Cardiac septum (tissue), 1 donor: ENCODE data around the gene WIPF1. TPM values are rescaled to one million over a fixed set of nuclear protein-coding genes. Genes with fewer than 3 reads are reported as not detected.

Source experiments
- DNase-seq: peaks from one replicate; pipeline ENCODE4 v3.0.0-alpha.2; 2020; ENCODE audit warnings: low spot score
- intact Hi-C: fragments of 100-400 bp; cut with DNase I; formaldehyde crosslinking; loops from one replicate; pipeline ENCODE4 v1.14.0; 2022
- long read RNA-seq: library from polyadenylated mRNA; unstranded; transcript quantifications from one replicate; pipeline ENCODE4 v2.0.0, GENCODE V29; 2021
- total RNA-seq: library from RNA; stranded (reverse); fragmentation: NEBNext Ultra II Directional; extraction: Animal tissue kit (Norgen Biotek cat#: 25700); gene quantifications from one replicate; pipeline ENCODE4 v1.2.1, GENCODE V29; 2021
- donor health status: DM: no; HTN: no; CAD: no.

Gene WIPF1
- total RNA-seq, result 20.9 TPM
- long read RNA-seq, partial matches to known transcripts, result 3 of 10 reads
- long read RNA-seq, other reads (novel, unspliced or antisense), result 6 of 10 reads

DNA sequence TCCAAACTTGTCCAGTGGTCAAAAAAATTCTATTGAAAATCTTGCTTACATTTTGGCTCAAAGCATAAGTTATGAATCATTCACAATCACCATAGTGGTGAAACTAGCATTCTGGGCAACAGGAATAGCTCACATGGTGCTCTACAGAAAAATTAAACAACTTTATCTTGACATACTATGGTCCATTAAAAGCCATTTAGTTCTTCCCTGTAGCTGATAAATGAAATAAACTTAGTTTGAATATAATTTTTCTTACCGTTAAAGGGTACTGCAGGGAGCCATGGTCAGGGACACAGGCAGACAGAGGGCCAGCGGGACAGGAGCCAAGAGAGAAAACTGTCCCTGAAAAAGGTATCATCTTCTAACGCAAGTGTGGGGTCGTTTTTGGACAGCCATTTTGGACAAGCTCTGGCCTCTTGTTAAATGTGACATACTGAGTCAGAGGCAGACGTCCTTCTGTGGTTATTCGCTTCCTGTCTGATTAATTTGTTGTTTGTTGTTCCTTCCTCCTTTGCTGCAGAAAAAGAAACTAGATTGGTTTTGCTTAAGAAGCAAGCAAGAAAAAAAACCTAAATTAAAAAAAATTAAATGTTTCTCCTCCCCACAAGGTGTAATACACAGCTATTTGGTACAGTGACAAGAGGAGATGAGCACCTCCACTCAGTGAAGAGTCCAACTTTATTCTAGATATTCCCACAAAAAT is at the start of gene WIPF1:
WIPF1 (minus strand) TSS at position 460 of the 703 bp plus-strand sequence. CDS start 12,231 bp downstream, outside the sequence.
- intact Hi-C loops, result no loop called here
- DNase-seq, result no peak

- intact Hi-C loops, result no loop called here
- no peak for DNase-seq
These were observed 47.7 kb upstream of the WIPF1 start for GRCh38 chr2:174645296-174645695.

DNA sequence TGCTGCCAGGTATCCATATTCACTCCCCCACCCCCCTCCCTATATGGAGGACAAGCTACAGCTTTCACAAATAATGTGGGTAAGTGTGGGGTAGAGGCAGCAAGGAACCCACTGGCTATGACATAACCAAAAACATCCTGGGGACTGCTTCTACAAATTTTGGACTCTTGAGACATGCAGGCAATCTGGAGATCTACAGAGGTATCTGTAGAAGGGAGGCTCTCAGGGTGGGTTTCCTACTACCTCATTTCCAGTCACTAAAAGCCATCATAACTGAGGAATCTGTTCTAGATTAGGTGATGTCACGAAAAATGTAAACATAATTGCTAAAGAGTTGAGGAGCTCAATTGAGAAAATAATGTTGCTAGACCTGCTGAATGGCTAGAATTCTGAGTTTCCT is 46.8 kb upstream of the WIPF1 start:
- intact Hi-C loops, result no loop called here
- no peak for DNase-seq

DNA sequence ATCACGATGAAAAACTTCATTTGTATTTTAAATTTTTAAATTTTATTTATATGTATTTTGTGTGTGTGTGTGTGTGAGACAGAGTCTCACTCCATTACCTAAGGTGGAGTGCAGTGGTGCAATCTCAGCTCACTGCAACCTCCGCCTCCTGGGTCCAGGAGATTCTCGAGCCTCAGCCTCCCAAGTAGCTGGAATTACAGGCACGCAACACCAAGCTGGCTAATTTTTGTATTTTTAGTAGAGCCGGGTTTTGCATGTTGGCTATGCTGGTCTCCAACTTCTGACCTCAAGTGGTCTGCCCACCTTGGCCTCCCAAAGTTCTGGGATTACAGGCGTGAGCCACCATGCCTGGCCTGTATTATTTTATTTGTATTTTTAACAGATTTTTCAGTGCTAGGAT is 45.8 kb upstream of the WIPF1 start:
- intact Hi-C loops, result no loop called here
- no peak for DNase-seq

DNA sequence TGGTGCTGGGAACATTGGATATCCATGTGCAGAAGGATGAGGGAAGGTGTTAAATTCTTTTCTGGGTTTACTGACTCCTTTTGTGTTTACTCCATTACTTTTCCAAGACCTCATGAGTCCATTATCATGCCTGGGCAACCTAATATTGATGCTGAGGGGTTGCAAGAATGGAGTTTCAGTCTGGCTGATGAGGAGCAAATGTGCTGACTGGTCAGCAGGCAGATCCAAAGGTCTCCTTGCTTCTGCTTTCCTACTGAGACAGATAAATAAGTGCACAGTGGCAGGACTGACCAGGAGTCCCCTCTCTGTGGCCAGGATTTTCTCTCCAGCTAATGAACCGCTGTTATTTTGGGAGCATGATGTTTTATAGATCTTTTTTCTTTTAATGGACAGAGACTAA is 43.6 kb upstream of the WIPF1 start:
- intact Hi-C loops, result no loop called here
- DNase-seq, result no peak

DNA sequence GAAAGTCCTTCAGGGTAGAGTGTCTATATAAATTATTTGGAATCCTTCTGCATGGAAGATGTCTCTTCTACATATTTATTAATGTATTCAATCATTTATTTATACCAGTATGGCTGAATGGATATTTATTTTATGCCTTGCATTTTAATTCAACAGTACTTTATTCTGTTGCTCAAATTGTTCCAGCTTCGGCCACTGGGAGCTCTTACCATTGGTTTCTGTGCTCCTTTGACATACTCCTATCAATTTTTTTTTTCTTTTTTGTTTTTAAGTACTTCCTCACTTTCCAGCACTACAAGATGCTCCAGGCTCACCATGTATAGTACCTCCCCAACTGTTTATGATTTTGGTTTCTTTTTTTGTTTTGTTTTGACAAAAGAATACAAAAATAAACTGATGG is 39.4 kb upstream of the WIPF1 start:
- DNase-seq, result no peak
- intact Hi-C loops, result no loop called here

DNA sequence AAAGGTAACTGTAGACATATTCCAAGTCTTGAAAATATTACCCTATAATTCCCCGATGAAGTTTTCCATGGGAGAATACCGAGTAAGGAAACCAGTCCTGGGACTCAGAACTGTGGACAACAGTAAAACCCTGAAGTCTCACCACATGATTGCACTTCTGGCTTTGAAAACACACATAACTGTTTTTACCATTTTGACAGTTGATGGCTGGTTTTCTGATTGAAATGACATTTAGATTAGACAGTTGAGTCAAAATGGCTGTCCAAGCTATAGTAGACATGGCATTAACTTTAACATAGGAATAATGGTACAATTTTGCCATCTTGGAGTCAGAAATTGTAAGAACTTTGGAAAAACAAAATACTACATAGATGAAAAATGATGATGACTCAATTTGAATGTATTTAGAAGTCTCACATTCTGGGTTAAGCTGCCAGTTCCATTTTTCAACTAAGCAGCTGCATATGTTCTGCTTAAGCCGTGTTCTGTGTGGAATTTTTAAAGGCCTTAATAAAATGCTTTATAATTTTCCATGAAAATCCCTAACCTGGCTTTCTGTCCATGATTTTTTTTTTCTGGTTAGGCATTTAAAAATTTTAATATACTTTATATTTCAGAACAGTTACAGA is 38.3 kb upstream of the WIPF1 start:
- no peak for DNase-seq
- intact Hi-C loops, result no loop called here

GRCh38 chr2:174635015-174635593 is 37.5 kb upstream of the WIPF1 start:
- intact Hi-C loops, result no loop called here
- DNase-seq, result no peak

DNA sequence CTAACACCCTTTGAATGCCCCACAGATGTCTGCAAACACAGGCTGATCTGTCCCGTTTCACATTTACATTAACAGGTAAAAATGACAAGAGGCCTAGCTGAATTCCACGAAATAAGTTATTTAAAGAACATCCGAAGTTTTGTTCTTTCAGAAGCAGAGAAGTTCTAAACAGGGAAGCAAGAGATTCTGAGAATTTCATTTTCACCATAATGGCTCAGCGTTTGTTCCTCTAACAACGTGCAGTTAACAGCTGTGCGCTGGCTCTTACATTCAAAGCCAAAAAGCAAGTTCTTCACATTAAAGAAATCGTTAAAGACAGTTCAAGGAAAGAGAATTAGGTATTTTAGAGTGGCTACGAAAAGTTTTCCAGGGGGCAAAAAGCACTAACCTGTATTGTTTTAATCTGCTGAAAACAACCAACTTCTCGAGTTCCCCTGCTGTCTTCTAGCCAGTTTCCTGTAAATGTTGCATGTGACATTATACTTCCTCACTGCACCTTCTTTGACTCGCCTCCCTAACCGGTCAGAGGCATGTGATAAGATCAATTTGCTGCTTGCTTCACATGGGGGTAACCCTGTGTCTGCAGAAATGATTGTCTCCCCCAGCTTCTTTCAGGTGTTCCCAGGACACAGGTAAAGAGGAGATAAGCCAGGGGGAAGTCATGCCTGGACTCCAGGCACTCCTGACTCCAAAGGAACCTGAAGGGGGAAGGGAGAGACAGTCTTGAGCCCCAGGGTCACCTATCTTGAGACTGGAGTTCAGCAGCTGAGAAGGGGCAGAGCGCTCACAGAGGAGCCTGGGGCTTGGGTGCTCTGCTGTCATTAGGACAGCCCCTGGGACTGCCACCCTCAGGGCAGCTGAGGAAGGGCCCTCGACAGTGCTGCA is 36.8 kb upstream of the WIPF1 start:
- intact Hi-C loops, result loop anchor here (5.0 kb wide), 1 partner anchor 48 kb away; no protein-coding TSS in a partner anchor
- DNase-seq, result no peak

GRCh38 chr2:174633623-174633930 is 36.0 kb upstream of the WIPF1 start:
- intact Hi-C loops, result loop anchor here (5.0 kb wide), 1 partner anchor 49 kb away; no protein-coding TSS in a partner anchor
- no peak for DNase-seq

DNA sequence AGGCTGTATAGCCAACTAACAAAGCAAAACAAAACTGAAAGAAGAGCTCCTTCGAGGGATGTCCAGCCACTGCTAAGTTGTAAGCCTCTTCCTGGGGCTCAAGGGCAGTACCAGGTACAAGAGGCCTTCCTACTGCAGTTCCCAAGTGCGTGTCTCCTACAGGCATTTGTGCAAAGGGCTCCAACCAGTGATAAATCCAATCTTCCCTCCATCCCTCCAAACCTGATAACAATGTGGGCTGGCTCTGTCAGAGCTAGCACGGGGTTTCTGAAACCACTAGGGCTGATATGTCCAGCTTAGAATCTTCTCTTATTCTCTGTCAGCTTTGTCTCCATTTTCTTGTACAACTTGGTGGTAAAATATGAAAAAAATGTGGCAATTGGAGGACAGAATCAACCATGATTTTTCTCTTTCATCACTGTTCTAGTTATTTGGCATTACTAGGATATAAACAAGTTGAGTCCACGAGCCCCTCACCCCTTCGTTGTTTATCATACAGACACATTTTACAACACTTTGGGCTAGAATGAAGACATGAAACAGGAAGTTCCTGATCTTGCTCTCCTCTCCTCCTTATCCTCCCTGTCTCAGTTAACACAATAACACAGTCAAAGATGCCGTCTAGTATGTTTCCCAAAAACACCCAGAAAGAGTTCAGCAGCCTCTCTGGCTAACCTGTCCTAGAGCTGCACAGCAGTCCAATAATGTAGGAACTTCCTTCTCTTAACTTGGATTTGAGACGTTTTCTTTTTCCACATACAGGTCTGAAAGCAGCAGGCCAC is 35.4 kb upstream of the WIPF1 start:
- no peak for DNase-seq
- intact Hi-C loops, result loop anchor here (5.0 kb wide), 1 partner anchor 49 kb away; no protein-coding TSS in a partner anchor

- no peak for DNase-seq
- intact Hi-C loops, result loop anchor here (5.0 kb wide), 1 partner anchor 51 kb away; no protein-coding TSS in a partner anchor
These were observed 33.7 kb upstream of the WIPF1 start for GRCh38 chr2:174631009-174631981.

- DNase-seq, result no peak
- intact Hi-C loops, result loop anchor here (5.0 kb wide), 1 partner anchor 52 kb away; no protein-coding TSS in a partner anchor
These were observed 32.5 kb upstream of the WIPF1 start for GRCh38 chr2:174630107-174630506.

GRCh38 chr2:174629506-174629905 is 31.9 kb upstream of the WIPF1 start:
- intact Hi-C loops, result no loop called here
- DNase-seq, result no peak

DNA sequence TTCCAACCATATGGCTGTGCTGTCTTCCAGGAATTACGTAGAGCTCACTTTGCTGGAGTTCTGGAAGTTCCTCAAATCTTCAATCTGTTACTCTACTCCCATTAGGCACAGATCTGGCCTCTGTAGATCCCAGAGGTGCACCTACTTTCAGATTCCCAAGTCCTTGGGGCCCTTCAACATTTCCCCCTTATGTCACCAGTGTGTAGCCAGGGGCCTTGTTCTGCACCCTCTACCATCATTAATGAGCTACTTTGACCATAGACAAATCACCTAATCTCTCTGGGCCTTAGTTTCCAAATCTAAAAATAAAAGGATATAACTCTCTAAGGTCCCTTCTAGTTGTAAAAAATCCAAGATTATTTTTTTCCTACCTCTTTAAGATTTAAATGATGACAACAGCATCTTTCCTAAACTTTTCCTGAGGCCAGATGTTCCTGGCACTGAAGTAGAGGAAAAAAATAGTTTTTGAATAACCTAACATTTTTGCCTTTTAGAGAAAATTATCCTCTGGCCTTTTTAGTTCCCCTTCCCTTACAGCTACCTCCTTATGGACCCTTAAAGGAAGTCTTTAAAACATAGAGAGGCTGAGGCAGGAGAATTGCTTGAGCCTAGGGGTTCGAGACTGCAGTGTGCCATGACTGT is 31.0 kb upstream of the WIPF1 start:
- intact Hi-C loops, result no loop called here
- no peak for DNase-seq

GRCh38 chr2:174627216-174627615 is 29.6 kb upstream of the WIPF1 start:
- DNase-seq, result no peak
- intact Hi-C loops, result no loop called here

DNA sequence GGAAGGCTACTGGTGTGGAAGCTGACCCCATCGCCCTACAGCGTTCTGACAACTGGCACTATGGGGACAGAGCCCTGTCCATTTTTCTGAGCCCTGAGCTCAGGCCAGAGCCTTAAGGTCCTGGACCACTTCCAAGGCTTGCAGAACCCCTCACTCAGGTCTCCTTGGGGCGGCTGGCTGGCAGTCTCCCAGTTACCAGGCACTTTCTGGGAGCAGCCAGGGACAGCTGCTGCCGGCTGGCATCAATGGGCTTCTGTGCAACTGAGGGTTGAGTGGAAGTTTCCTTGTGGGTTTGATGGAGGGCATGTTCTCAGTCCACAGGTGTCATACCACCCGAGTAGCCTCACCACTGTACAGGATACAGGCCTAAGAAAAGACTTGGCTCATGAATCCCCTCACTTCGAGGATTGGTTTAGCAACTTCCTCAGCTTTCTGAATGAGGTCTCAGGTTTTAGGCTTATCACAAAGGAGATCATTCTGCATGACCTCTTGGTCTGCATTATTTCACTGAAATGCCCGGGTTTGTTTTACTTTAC is 27.4 kb upstream of the WIPF1 start:
- intact Hi-C loops, result no loop called here
- DNase-seq, result no peak
